Embryonic facial prominence (tissue), 1 donor: ENCODE measurements around the gene KRT76.
"Not testable (repeated sequence)": the region's sequence is repeated elsewhere in the genome, so short reads cannot be mapped to it uniquely, and the experiment has no call there.

ENCODE experiments used
- DNase-seq: peaks from one replicate; pipeline ENCODE4 v3.0.0-alpha.2; 2016; ENCODE audit errors: extremely low spot score

KRT76 gene

GRCh38 chr12:52797529-52797894 is 20.4 kb upstream of the KRT76 start:
- no peak for DNase-seq

- DNase-seq, result no peak
These were observed 19.8 kb upstream of the KRT76 start for GRCh38 chr12:52796839-52797528.

GRCh38 chr12:52796429-52796794 is 19.3 kb upstream of the KRT76 start:
- DNase-seq, result no peak

GRCh38 chr12:52795694-52796428 is 18.7 kb upstream of the KRT76 start, which contains the start of gene KRT3:
Gene KRT3 (minus strand): TSS chr12:52796117. CDS start chr12:52796042, 75 bp downstream.
- DNase-seq, result no peak

- DNase-seq, result not testable (repeated sequence)
These were observed 18.2 kb upstream of the KRT76 start for GRCh38 chr12:52795332-52795674.

- no peak for DNase-seq
These were observed 17.6 kb upstream of the KRT76 start for GRCh38 chr12:52794479-52795331.

- no peak for DNase-seq
These were observed 15.3 kb upstream of the KRT76 start for GRCh38 chr12:52792185-52793029.

- DNase-seq, result no peak
These were observed 14.4 kb upstream of the KRT76 start for GRCh38 chr12:52791271-52792184.

GRCh38 chr12:52790427-52791270 is 13.5 kb upstream of the KRT76 start:
- DNase-seq, result no peak

- no peak for DNase-seq
These were observed 12.7 kb upstream of the KRT76 start for GRCh38 chr12:52789637-52790426.

GRCh38 chr12:52788876-52789636 is 11.9 kb upstream of the KRT76 start:
- no peak for DNase-seq

GRCh38 chr12:52788192-52788875 is 11.2 kb upstream of the KRT76 start:
- no peak for DNase-seq

- no peak for DNase-seq
These were observed 10.4 kb upstream of the KRT76 start for GRCh38 chr12:52787324-52788191.

GRCh38 chr12:52784909-52785308 is 7.8 kb upstream of the KRT76 start:
- DNase-seq, result no peak

- DNase-seq, result no peak
These were observed 6.6 kb upstream of the KRT76 start for GRCh38 chr12:52783563-52784316.

GRCh38 chr12:52782502-52782901 is 5.4 kb upstream of the KRT76 start:
- no peak for DNase-seq
